Thyroid gland (tissue), 4 donors: ENCODE data around the gene PCDHGB7.

Experiments used
- POLR2A ChIP-seq, 2 donors: fragments of 450-650 bp; IDR thresholded peaks; one replicate each; pipeline ENCODE4 v1.6.1; 2017; ENCODE audit warnings: antibody characterized with exemption in 2 of 2, mild to moderate bottlenecking in 2 of 2, moderate library complexity in 1 of 2
- TF ChIP-seq, protein P1 (sequence below), 6 experiments: fragments of 200-600 bp in 3 of 6; fragments of 450-650 bp in 3 of 6; sonication (generic) in 3 of 6; IDR thresholded peaks; one replicate each; pipeline ENCODE4 v1.5.1; 2016 to 2019; ENCODE audit warnings: antibody characterized with exemption in 6 of 6, mild to moderate bottlenecking in 2 of 6, inconsistent platforms in 1 of 6, moderate library complexity in 1 of 6

DNA sequence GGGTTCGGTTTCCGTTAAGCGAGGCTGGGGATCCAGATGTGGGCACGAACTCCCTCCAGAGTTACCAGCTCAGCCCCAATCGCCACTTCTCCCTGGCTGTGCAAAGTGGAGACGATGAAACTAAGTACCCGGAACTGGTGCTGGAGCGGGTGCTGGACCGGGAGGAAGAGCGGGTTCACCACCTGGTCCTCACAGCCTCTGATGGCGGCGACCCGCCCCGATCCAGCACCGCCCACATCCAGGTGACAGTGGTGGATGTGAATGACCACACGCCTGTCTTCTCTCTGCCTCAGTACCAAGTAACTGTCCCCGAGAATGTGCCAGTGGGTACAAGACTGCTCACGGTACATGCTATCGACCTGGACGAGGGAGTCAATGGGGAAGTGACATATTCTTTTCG lies 34.1 kb upstream of the PCDHGB7 start:
- TF ChIP-seq POLR2A (IDR thresholded peaks at IDR 0.05) = no peak
- TF ChIP-seq, protein P1, sequence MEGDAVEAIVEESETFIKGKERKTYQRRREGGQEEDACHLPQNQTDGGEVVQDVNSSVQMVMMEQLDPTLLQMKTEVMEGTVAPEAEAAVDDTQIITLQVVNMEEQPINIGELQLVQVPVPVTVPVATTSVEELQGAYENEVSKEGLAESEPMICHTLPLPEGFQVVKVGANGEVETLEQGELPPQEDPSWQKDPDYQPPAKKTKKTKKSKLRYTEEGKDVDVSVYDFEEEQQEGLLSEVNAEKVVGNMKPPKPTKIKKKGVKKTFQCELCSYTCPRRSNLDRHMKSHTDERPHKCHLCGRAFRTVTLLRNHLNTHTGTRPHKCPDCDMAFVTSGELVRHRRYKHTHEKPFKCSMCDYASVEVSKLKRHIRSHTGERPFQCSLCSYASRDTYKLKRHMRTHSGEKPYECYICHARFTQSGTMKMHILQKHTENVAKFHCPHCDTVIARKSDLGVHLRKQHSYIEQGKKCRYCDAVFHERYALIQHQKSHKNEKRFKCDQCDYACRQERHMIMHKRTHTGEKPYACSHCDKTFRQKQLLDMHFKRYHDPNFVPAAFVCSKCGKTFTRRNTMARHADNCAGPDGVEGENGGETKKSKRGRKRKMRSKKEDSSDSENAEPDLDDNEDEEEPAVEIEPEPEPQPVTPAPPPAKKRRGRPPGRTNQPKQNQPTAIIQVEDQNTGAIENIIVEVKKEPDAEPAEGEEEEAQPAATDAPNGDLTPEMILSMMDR (IDR thresholded peaks at IDR 0.05) = no peak
